GM12891 (cell line): ENCODE data around the gene KARS1. TPM values are rescaled to one million over a fixed set of nuclear protein-coding genes. Genes with fewer than 3 reads are reported as not detected.
A peak's percentile ranks its signal among the peaks of the same experiment; 100 is the strongest.

Experiments
- DNase-seq: peaks from one replicate; pipeline ENCODE4 v3.0.0; 2011; ENCODE audit warnings: low spot score; ENCODE audit not compliant: insufficient read length
- FAIRE-seq: peaks from 2 replicates; lab custom pipeline; 2011; peaks lifted over from hg19 to GRCh38; lab: Jason Lieb, UNC
- PAX5 ChIP-seq: IDR thresholded peaks from 2 replicates; pipeline ENCODE4 v1.6.1; 2011; ENCODE audit warnings: low read length, moderate library complexity, mild to moderate bottlenecking; ENCODE audit not compliant: insufficient read depth, severe bottlenecking
- POLR2A ChIP-seq: IDR thresholded peaks from 2 replicates; pipeline ENCODE4 v1.6.1; 2011; ENCODE audit warnings: low read depth, low read length, control low read depth
- POLR2AphosphoS5 ChIP-seq: IDR thresholded peaks from 2 replicates; pipeline ENCODE4 v1.6.1; 2011; ENCODE audit warnings: low read depth, low read length, control low read depth
- POU2F2 ChIP-seq: IDR thresholded peaks from 2 replicates; pipeline ENCODE4 v1.6.1; 2011; ENCODE audit warnings: low read depth, mild to moderate bottlenecking, control low read depth, low read length, moderate library complexity
- SPI1 ChIP-seq: IDR thresholded peaks from 2 replicates; pipeline ENCODE4 v1.6.1; 2011; ENCODE audit warnings: low read depth, low read length, control low read depth
- TAF1 ChIP-seq: IDR thresholded peaks from 2 replicates; pipeline ENCODE4 v1.6.1; 2011; ENCODE audit warnings: low read depth, low read length, control low read depth
- polyA plus RNA-seq: library from polyadenylated mRNA; unstranded; fragments of >200 nt; gene quantifications from one replicate; pipeline ENCODE4 v1.2.1, GENCODE V29; 2012; ENCODE audit warnings: low read depth, missing spikeins, inconsistent platforms; ENCODE audit not compliant: missing spikeins

The KARS1 gene
- polyA plus RNA-seq = 139 TPM

DNA sequence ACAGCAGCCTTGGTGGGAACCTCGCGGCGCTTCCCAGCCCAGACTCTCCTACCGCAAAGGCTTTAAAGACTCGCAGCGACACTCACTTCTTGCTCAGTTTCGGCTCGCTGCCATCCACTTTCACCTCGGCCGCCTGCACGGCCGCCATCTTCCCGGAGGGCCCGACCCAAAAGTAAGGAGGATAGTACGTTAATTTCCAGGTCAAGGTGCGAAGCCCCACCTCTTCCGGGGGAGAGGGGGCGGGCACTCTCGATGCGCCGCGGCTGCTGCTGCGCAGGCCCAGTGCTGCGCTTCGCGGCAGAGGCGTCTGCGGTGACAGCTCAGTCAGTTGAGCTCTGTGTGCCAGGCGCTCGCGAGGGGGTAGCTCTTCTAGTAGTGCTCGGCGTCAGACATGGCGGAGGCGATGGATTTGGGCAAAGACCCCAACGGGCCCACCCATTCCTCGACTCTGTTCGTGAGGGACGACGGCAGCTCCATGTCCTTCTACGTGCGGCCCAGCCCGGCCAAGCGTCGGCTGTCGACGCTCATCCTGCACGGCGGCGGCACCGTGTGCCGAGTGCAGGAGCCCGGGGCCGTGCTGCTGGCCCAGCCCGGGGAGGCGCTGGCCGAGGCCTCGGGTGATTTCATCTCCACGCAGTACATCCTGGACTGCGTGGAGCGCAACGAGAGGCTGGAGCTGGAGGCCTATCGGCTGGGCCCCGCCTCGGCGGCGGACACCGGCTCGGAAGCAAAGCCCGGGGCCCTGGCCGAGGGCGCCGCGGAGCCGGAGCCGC lies at the start of gene KARS1, which contains the start of gene TERF2IP:
Gene KARS1, minus strand, starts transcription at position 174 of the 773 bp plus-strand sequence. Its CDS starts 26 bp downstream, at position 148.
Gene TERF2IP, plus strand, starts transcription at position 282 of the 773 bp plus-strand sequence. Its CDS starts 110 bp downstream, at position 392.
- FAIRE-seq = peak; percentile 98
- TF ChIP-seq POLR2A (peak; percentile 98), TAF1 (peak; percentile 97), SPI1 (no peak), POU2F2 (peak; percentile 39; the same call in 1 of the 2 replicates), POLR2AphosphoS5 (peak; percentile 98), PAX5 (no peak)
- peak; percentile 84 for DNase-seq

DNA sequence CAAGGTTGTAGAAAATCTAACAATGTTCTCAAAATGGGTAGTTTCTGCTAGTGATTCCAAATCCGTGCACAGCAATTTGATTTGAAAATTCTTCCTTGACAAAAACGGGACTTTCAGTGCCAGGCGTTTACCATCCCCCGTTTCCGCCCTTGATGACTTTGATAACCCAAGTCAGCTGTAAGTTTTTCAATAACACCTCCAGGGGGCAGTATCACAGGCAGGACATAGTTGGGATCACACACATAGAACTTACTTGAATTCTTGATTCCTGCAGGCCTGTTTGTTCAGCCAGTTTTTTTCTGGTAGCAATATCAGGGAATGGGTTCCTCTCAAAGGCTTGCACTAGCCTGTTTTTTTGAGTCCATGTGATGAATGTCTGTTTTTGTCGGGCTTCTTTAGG lies 48.2 kb upstream of the KARS1 start:
- FAIRE-seq (no peak), DNase-seq (no peak)
- TF ChIP-seq POU2F2 (no peak), POLR2AphosphoS5 (no peak)

- FAIRE-seq (no peak), DNase-seq (no peak)
- no peak for TF ChIP-seq PAX5
- no peak for TF ChIP-seq SPI1
- TF ChIP-seq POLR2A = no peak
- TF ChIP-seq POLR2AphosphoS5 = no peak
- no peak for TF ChIP-seq POU2F2
- no peak for TF ChIP-seq TAF1
Observed at GRCh38 chr16:75687361-75687760, 39.9 kb upstream of the KARS1 start.

DNA sequence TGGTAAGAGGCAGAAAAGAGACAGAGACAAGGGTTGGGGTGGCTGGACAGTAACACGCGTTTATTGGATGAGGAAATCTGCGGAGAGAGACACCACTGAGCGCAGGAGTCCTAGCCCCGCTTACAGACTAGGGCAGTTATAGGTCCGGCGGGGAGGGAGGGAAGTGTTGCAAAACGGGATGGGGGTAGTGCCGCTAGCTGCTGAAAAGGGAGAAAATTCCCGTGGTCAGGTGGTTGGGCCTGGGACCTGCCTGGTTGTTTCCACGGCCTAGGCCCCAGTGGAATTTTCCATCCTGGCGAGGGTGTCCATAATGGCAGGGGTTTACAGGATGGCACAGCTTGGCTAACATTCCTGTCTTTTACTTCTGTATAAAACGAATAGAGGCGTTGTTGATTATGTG lies 34.8 kb upstream of the KARS1 start:
- no peak for TF ChIP-seq TAF1
- no peak for TF ChIP-seq SPI1
- no peak for TF ChIP-seq POLR2A
- TF ChIP-seq PAX5 = no peak
- TF ChIP-seq POU2F2 = no peak
- no peak for TF ChIP-seq POLR2AphosphoS5
- FAIRE-seq (no peak), DNase-seq (no peak)

GRCh38 chr16:75679366-75679765 lies 31.9 kb upstream of the KARS1 start:
- DNase-seq (no peak), FAIRE-seq (no peak)

GRCh38 chr16:75676909-75677308 lies 29.4 kb upstream of the KARS1 start, which contains the start of gene CPHXL2:
CPHXL2 (minus strand) TSS chr16:75677009; CDS start chr16:75676999, 10 bp downstream.
- TF ChIP-seq POLR2AphosphoS5 (no peak), TAF1 (no peak), POLR2A (no peak), SPI1 (no peak), PAX5 (no peak), POU2F2 (no peak)
- FAIRE-seq (no peak), DNase-seq (no peak)

More at GRCh38 chr16:75679366-75679765, 31.9 kb upstream of the KARS1 start:
- no peak for TF ChIP-seq POLR2A
- no peak for TF ChIP-seq POLR2AphosphoS5
- TF ChIP-seq PAX5 = no peak
- no peak for TF ChIP-seq POU2F2
- TF ChIP-seq SPI1 = no peak
- no peak for TF ChIP-seq TAF1

DNA sequence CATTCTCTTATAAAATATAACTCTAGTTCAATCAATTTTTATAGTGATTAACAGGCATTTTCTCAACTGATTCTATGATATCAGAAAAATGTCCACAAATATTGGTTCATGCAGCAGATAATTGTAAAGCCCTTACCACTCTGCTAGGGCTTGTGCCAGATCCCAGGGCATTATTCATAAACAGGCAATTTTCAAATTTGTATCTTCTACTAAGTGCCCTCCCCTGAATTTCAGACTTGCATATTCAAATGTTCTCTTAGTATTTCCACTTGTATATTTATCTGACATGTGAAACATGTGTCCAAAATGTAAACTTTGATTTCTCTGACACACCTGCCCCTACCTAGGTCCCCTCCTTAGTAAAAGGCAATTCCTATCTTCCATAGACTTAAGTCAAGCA lies 20.0 kb upstream of the KARS1 start:
- no peak for DNase-seq
- no peak for TF ChIP-seq POLR2AphosphoS5
- TF ChIP-seq TAF1 = no peak
- no peak for TF ChIP-seq PAX5
- TF ChIP-seq SPI1 = no peak
- TF ChIP-seq POLR2A = no peak
- no peak for TF ChIP-seq POU2F2
- no peak for FAIRE-seq

DNA sequence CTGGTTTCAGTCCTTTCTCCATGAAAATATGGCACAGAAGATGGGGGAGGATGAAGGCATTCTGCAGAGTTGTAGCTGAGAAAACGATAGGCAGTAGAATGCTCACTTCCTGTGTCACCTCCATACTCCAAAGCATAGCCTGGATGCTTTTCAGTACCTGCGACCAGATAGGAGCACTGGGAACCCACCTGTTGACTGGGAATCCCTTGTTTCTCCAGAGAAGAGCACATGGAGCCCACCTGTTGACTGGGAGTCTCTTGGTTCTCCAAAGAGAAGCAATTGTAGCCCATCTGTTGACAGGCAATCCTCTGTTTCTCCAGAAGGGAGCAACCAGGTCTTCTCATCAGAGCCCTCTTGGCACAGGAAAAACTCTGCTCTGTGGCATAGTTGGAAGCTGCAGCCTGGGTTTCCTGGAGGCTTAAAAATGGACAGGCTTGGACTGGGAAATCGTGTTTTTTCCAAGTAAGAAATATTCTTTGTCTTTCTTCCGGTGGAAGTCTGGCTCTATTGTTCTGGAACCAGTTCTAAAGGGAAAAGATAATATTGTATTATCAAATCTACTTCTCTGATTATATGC lies 13.3 kb upstream of the KARS1 start:
- FAIRE-seq (no peak), DNase-seq (no peak)
- TF ChIP-seq POU2F2 (no peak), POLR2AphosphoS5 (no peak), POLR2A (no peak)

DNA sequence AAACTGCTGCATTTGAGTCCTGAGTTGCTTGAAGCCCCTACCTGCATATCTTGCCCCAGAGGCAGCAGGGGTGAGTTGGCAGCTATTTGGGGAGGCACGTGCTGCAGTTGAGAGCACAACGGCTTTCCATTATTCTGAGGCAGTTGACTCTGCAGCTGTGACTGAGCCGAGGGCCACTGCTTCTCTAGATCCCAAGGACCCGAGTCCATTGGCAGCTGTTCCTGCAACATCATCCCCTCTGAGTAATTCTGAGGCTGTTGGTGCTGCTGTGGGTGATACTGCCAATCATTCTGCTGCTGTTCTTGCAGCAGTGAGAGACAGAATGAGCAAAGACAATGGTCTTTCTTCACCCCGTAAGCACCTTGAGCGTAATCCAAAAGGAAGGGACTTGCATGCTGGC lies 12.9 kb upstream of the KARS1 start:
- DNase-seq (no peak), FAIRE-seq (no peak)
- TF ChIP-seq PAX5 = no peak
- no peak for TF ChIP-seq POLR2A
- no peak for TF ChIP-seq POU2F2
- no peak for TF ChIP-seq TAF1
- TF ChIP-seq POLR2AphosphoS5 = no peak
